Esophagus muscularis mucosa (tissue), 3 donors: ENCODE measurements around the gene GALNT14.

Experiments
- CTCF ChIP-seq, 3 experiments: fragments of 200-600 bp in 2 of 3; fragments of 450-650 bp in 1 of 3; sonication (generic) in 2 of 3; IDR thresholded peaks; one replicate each; pipeline ENCODE4 v1.5.1; 2017 to 2019; ENCODE audit warnings: antibody characterized with exemption in 3 of 3, mild to moderate bottlenecking in 2 of 3, moderate library complexity in 1 of 3
- POLR2A ChIP-seq: fragments of 450-650 bp; IDR thresholded peaks from one replicate; pipeline ENCODE4 v1.6.1; 2017; ENCODE audit warnings: antibody characterized with exemption, moderate library complexity, mild to moderate bottlenecking, low read depth

GRCh38 chr2:30979822-30980245, 158.4 kb downstream of the GALNT14 start:
- TF ChIP-seq CTCF (IDR thresholded peaks at IDR 0.05) (peak in 1 of 3 experiments; percentile 5), POLR2A (no peak)
